HAP-1 (cell line): ENCODE results near the gene WDR81.

Experiments used
- DNase-seq, 2 experiments: peaks; one replicate each; pipeline ENCODE4 v3.0.0-alpha.2; 2016 to 2020; ENCODE audit warnings: low spot score in 2 of 2
- H3K27me3 ChIP-seq: fragments of 250-450 bp; sonication (Bioruptor Pico); 2 replicates; pipeline ENCODE4 v1.5.1; 2020; ENCODE audit warnings: low read depth, mild to moderate bottlenecking, moderate library complexity
- H3K36me3 ChIP-seq: fragments of 250-450 bp; sonication (Bioruptor Pico); replicated peaks from 2 replicates; pipeline ENCODE4 v1.5.1; 2020; ENCODE audit warnings: mild to moderate bottlenecking
- H3K4me1 ChIP-seq: fragments of 250-450 bp; sonication (Bioruptor Pico); 2 replicates; pipeline ENCODE4 v1.5.1; 2020; ENCODE audit warnings: mild to moderate bottlenecking
- H3K4me3 ChIP-seq: fragments of 250-450 bp; sonication (Bioruptor Pico); 2 replicates; pipeline ENCODE4 v1.5.1; 2020; ENCODE audit warnings: mild to moderate bottlenecking, moderate library complexity
- H3K9me3 ChIP-seq: fragments of 250-450 bp; sonication (Bioruptor Pico); 2 replicates; pipeline ENCODE4 v1.5.1; 2020; ENCODE audit warnings: mild to moderate bottlenecking, moderate library complexity
- in situ Hi-C: fragments of 300-500 bp; cut with MboI; formaldehyde crosslinking; loops from 3 replicates; pipeline ENCODE4 v1.14.3; 2020; ENCODE audit warnings: low sequenced_read_pairs, inconsistent platforms, mixed read lengths

WDR81 gene

DNA sequence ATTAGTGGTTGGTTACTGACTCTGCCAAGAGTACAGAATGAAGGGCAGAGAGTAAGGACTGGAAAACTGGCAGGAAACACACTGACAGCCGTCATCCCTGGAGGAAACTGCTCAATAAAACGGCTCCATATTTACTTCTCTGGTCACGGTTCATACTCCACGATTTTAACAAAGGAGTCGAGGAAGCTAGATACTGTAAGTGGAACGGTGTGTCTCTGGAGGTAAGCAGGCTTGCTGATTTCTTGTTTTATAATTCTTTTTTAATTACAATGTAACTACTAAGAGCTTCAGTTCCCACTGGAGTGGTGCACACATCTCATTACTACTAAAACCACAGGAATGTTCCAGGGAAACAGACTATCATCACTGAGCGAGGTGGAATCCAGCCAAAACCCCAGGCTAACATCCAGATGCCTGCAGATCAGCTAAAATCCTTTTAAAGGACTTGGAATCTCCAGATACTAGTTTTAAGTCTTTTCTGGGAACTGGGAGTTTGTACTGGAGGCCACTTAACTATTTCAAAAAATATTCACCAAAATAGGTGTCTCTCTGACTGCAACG is 55.1 kb downstream of the WDR81 start:
- H3K36me3 ChIP-seq: peaks cover 68% of the 10 kb centered on the region
- H3K9me3 ChIP-seq: no peaks in the 10 kb centered on the region
- H3K27me3 ChIP-seq: no peaks in the 10 kb centered on the region
- no peak overlapping the region for H3K4me3 ChIP-seq
- DNase-seq: no peak
- in situ Hi-C loops: no loop called here
- H3K4me1 ChIP-seq: no peaks in the 10 kb centered on the region

DNA sequence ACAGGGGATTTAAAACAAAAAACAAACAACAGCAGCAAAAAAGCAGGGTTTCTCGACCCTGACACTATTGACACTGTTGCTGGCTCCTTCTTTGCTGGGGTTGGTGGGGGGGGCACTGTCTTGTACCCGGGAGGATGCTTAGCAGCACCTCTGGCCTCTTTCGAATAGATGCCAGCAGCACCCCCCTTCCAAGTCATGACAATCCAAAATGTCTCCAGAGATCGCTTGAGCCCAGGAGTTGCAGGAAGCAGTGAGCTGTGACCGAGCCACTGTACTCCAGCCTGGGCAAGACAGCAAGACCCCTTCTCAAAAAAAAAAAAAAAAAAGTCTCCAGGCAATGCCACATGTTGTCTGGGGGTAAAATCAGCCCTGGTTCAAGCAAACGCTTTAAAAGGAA is 57.7 kb downstream of the WDR81 start:
- Histone ChIP-seq H3K4me3 (no peak overlapping the region), H3K27me3 (no peaks in the 10 kb centered on the region), H3K36me3 (peaks cover 51% of the 10 kb centered on the region), H3K4me1 (no peaks in the 10 kb centered on the region), H3K9me3 (no peaks in the 10 kb centered on the region)
- in situ Hi-C loops: no loop called here
- DNase-seq: no peak

GRCh38 chr17:1783271-1783670 is 58.8 kb downstream of the WDR81 start:
- H3K9me3 ChIP-seq: no peaks in the 10 kb centered on the region
- H3K27me3 ChIP-seq: no peaks in the 10 kb centered on the region
- H3K4me3 ChIP-seq: no peak overlapping the region
- peaks cover 42% of the 10 kb centered on the region for H3K36me3 ChIP-seq
- DNase-seq: no peak
- H3K4me1 ChIP-seq: no peaks in the 10 kb centered on the region
- in situ Hi-C loops: no loop called here

- H3K4me3 ChIP-seq: no peak overlapping the region
- no peak for DNase-seq
- no peaks in the 10 kb centered on the region for H3K27me3 ChIP-seq
- in situ Hi-C loops: no loop called here
- H3K36me3 ChIP-seq: peaks cover 36% of the 10 kb centered on the region
- H3K9me3 ChIP-seq: no peaks in the 10 kb centered on the region
- H3K4me1 ChIP-seq: no peaks in the 10 kb centered on the region
These were observed 59.5 kb downstream of the WDR81 start for GRCh38 chr17:1783834-1784611.

- H3K4me1 ChIP-seq: no peaks in the 10 kb centered on the region
- no peak overlapping the region for H3K4me3 ChIP-seq
- no peaks in the 10 kb centered on the region for H3K27me3 ChIP-seq
- peaks cover 30% of the 10 kb centered on the region for H3K36me3 ChIP-seq
- in situ Hi-C loops: no loop called here
- DNase-seq: no peak
- H3K9me3 ChIP-seq: no peaks in the 10 kb centered on the region
These were observed 61.4 kb downstream of the WDR81 start for GRCh38 chr17:1785930-1786329.

DNA sequence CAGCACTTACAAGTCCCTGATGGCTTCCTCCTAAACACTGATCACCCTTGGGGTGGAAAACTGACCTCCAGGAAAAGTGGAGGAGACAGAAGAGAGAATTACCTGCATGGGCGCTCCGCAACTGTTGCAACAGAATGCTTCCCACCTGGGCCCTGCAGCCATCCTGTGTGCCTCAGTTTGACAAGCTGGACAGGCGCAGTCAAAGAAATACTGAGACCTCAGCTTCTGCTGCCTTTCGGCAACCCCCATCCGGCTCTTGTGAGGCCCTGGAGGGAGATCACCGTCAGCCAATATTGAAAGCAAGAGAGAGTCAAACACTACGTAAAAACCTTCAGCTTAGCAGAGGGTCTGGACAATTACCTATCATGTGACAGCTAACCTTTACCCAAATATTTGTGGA is 62.2 kb downstream of the WDR81 start:
- Histone ChIP-seq H3K4me3 (no peak overlapping the region), H3K36me3 (peaks cover 25% of the 10 kb centered on the region), H3K9me3 (no peaks in the 10 kb centered on the region), H3K27me3 (no peaks in the 10 kb centered on the region), H3K4me1 (peaks cover 3% of the 10 kb centered on the region)
- in situ Hi-C loops: no loop called here
- no peak for DNase-seq

GRCh38 chr17:1787301-1787902 is 62.9 kb downstream of the WDR81 start:
- no peaks in the 10 kb centered on the region for H3K27me3 ChIP-seq
- in situ Hi-C loops: no loop called here
- peaks cover 25% of the 10 kb centered on the region for H3K36me3 ChIP-seq
- no peak for DNase-seq
- H3K4me1 ChIP-seq: peaks cover 4% of the 10 kb centered on the region
- no peaks in the 10 kb centered on the region for H3K9me3 ChIP-seq
- H3K4me3 ChIP-seq: no peak overlapping the region
